H9 (cell line): ENCODE results near the gene CTU1. TPM values are rescaled to one million over a fixed set of nuclear protein-coding genes. Genes with fewer than 3 reads are reported as not detected.

Experiments
- DNase-seq: peaks from one replicate; pipeline ENCODE4 v3.0.0-alpha.2; 2017
- H2AFZ ChIP-seq: one replicate; pipeline ENCODE4 v1.6.1; 2013; ENCODE audit warnings: mild to moderate bottlenecking, low read length, control low read depth, moderate library complexity
- H2AK5ac ChIP-seq: 2 replicates; pipeline ENCODE4 v1.6.1; 2013; ENCODE audit warnings: low read length, control low read depth, mixed read lengths; ENCODE audit not compliant: insufficient read length
- H2BK120ac ChIP-seq: one replicate; pipeline ENCODE4 v1.6.1; 2013; ENCODE audit warnings: low read depth, mild to moderate bottlenecking, low read length, control low read depth, inconsistent platforms; ENCODE audit not compliant: poor library complexity, severe bottlenecking
- H2BK12ac ChIP-seq: 2 replicates; pipeline ENCODE4 v1.6.1; 2013; ENCODE audit warnings: low read length, control low read depth, mixed read lengths, low read depth; ENCODE audit not compliant: insufficient read length
- H2BK15ac ChIP-seq: 2 replicates; pipeline ENCODE4 v1.6.1; 2013; ENCODE audit warnings: low read depth, low read length, control low read depth
- H2BK20ac ChIP-seq: one replicate; pipeline ENCODE4 v1.6.1; 2013; ENCODE audit warnings: low read depth, mild to moderate bottlenecking, low read length, control low read depth, inconsistent platforms; ENCODE audit not compliant: poor library complexity, severe bottlenecking
- H2BK5ac ChIP-seq: 2 replicates; pipeline ENCODE4 v1.6.1; 2013; ENCODE audit warnings: low read length, control low read depth, mixed read lengths; ENCODE audit not compliant: insufficient read length
- H3K14ac ChIP-seq: 2 replicates; pipeline ENCODE4 v1.6.1; 2013; ENCODE audit warnings: low read length, control low read depth; ENCODE audit not compliant: insufficient read depth
- H3K18ac ChIP-seq: 2 replicates; pipeline ENCODE4 v1.6.1; 2013; ENCODE audit warnings: low read depth, mild to moderate bottlenecking, mixed read lengths, low read length, control low read depth; ENCODE audit not compliant: insufficient read length
- H3K23ac ChIP-seq: 2 replicates; pipeline ENCODE4 v1.6.1; 2013; ENCODE audit warnings: low read length, control low read depth, mixed read lengths, low read depth; ENCODE audit not compliant: insufficient read length
- H3K23me2 ChIP-seq: 2 replicates; pipeline ENCODE4 v1.6.1; 2013; ENCODE audit warnings: low read depth, mild to moderate bottlenecking, mixed read lengths, low read length, control low read depth; ENCODE audit not compliant: insufficient read length, poor library complexity, severe bottlenecking
- H3K27ac ChIP-seq: 2 replicates; pipeline ENCODE4 v1.5.1; 2013; ENCODE audit warnings: low read length, control low read depth, mixed read lengths, low read depth; ENCODE audit not compliant: insufficient read length
- H3K27me3 ChIP-seq: 2 replicates; pipeline ENCODE4 v1.6.1; 2013; ENCODE audit warnings: low read length, control low read depth, inconsistent platforms; ENCODE audit not compliant: insufficient read depth
- H3K4ac ChIP-seq: 2 replicates; pipeline ENCODE4 v1.6.1; 2013; ENCODE audit warnings: low read depth, mild to moderate bottlenecking, control low read depth, inconsistent platforms, low read length, moderate library complexity
- H3K4me1 ChIP-seq: 2 replicates; pipeline ENCODE4 v1.6.1; 2013; ENCODE audit warnings: low read length, control low read depth, inconsistent platforms; ENCODE audit not compliant: insufficient read depth
- H3K4me2 ChIP-seq: 2 replicates; pipeline ENCODE4 v1.6.1; 2013; ENCODE audit warnings: low read length, control low read depth, mixed read lengths; ENCODE audit not compliant: insufficient read length, insufficient read depth
- H3K56ac ChIP-seq: 2 replicates; pipeline ENCODE4 v1.6.1; 2013; ENCODE audit warnings: low read depth, mild to moderate bottlenecking, mixed read lengths, low read length, control low read depth; ENCODE audit not compliant: insufficient read length
- H3K79me1 ChIP-seq: 2 replicates; pipeline ENCODE4 v1.6.1; 2013; ENCODE audit warnings: low read depth, mild to moderate bottlenecking, moderate library complexity, low read length, control low read depth, inconsistent platforms; ENCODE audit not compliant: insufficient read depth, poor library complexity, severe bottlenecking
- H3K79me2 ChIP-seq: 2 replicates; pipeline ENCODE4 v1.6.1; 2013; ENCODE audit warnings: low read length, control low read depth, inconsistent platforms; ENCODE audit not compliant: insufficient read depth
- H3K9ac ChIP-seq: 2 replicates; pipeline ENCODE4 v1.6.1; 2013; ENCODE audit warnings: low read length, control low read depth, mixed read lengths; ENCODE audit not compliant: insufficient read length; ENCODE audit errors: extremely low read depth
- H3K9me3 ChIP-seq: one replicate; pipeline ENCODE4 v1.6.1; 2013; ENCODE audit warnings: low read depth, low read length, inconsistent platforms; ENCODE audit not compliant: control insufficient read depth
- H3T11ph ChIP-seq: one replicate; pipeline ENCODE4 v1.6.1; 2013; ENCODE audit warnings: mild to moderate bottlenecking, low read length, control low read depth, inconsistent platforms
- H4K20me1 ChIP-seq: one replicate; pipeline ENCODE4 v1.6.1; 2013; ENCODE audit not compliant: control insufficient read depth, insufficient read length, insufficient read depth
- H4K5ac ChIP-seq: 2 replicates; pipeline ENCODE4 v1.6.1; 2013; ENCODE audit warnings: low read depth, mild to moderate bottlenecking, mixed read lengths, low read length, control low read depth; ENCODE audit not compliant: insufficient read length
- H4K8ac ChIP-seq: replicated peaks from 2 replicates; pipeline ENCODE4 v1.6.1; 2013; ENCODE audit warnings: low read length, control low read depth, mixed read lengths, low read depth; ENCODE audit not compliant: insufficient read length
- H4K91ac ChIP-seq: 2 replicates; pipeline ENCODE4 v1.6.1; 2013; ENCODE audit warnings: low read depth, mild to moderate bottlenecking, moderate library complexity, mixed read lengths, low read length, control low read depth; ENCODE audit not compliant: insufficient read length
- H3K27ac Mint-ChIP-seq, 3 experiments: 2 replicates in 2 of 3; 3 replicates in 1 of 3; pipeline ENCODE4 v1.8.0; 2020 to 2021; ENCODE audit warnings: mixed read lengths in 3 of 3, mild to moderate bottlenecking in 1 of 3, moderate library complexity in 1 of 3
- H3K27me3 Mint-ChIP-seq: 2 replicates; pipeline ENCODE4 v1.8.0; 2021; ENCODE audit warnings: low read depth, mild to moderate bottlenecking, moderate library complexity, mixed read lengths
- H3K36me3 Mint-ChIP-seq, 3 experiments: 2 replicates in 2 of 3; 3 replicates in 1 of 3; pipeline ENCODE4 v1.8.0; 2020 to 2021; ENCODE audit warnings: low read depth in 3 of 3, mixed read lengths in 3 of 3; ENCODE audit not compliant: insufficient read depth in 1 of 3
- H3K4me1 Mint-ChIP-seq, 2 experiments: 2 replicates each; pipeline ENCODE4 v1.8.0; 2020; ENCODE audit warnings: mixed read lengths in 2 of 2
- H3K4me3 Mint-ChIP-seq, 2 experiments: 2 replicates in 1 of 2; 3 replicates in 1 of 2; pipeline ENCODE4 v1.8.0; 2020 to 2021; ENCODE audit warnings: mild to moderate bottlenecking in 2 of 2, mixed read lengths in 2 of 2, moderate library complexity in 1 of 2
- H3K9me3 Mint-ChIP-seq, 2 experiments: 2 replicates in 1 of 2; 3 replicates in 1 of 2; pipeline ENCODE4 v1.8.0; 2020; ENCODE audit warnings: mild to moderate bottlenecking in 2 of 2, mixed read lengths in 2 of 2, moderate library complexity in 1 of 2
- CTCF ChIP-seq: fragments of 200-600 bp; sonication (generic); conservative IDR thresholded peaks from 3 replicates; pipeline ENCODE4 v1.8.0; 2021; ENCODE audit warnings: antibody characterized with exemption, mild to moderate bottlenecking
- WGBS: extraction: QIAGEN DNeasy Blood & Tissue Kit; methylation state at CpG from one replicate; pipeline ENCODE4 v1.1.7; 2013; ENCODE audit warnings: missing lambda C conversion rate, low lambda C conversion rate, mixed read lengths; ENCODE audit not compliant: insufficient read length; ENCODE audit errors: extremely low coverage; 5-methylcytosine and 5-hydroxymethylcytosine counted together
- total RNA-seq: library from RNA; stranded (reverse); gene quantifications from 2 replicates; pipeline ENCODE4 v1.2.1, GENCODE V29; 2021

CTU1 gene
- total RNA-seq, 1 experiment from 2014 or later: 8.8 TPM

GRCh38 chr19:51157265-51157664 is 49.1 kb upstream of the CTU1 start:
- H3K14ac ChIP-seq: no peak overlapping the region
- no peaks in the 10 kb centered on the region for H3K27me3 ChIP-seq
- no peak overlapping the region for H2BK5ac ChIP-seq
- Mint-ChIP-seq H3K36me3 (no peaks in the 10 kb centered on the region), H3K27ac (no peak overlapping the region), H3K9me3 (no peaks in the 10 kb centered on the region; a peak in 1 of 5 replicates), H3K4me1 (no peaks in the 10 kb centered on the region), H3K27me3 (peaks cover 11% of the 10 kb centered on the region), H3K4me3 (no peak overlapping the region)
- no peaks in the 10 kb centered on the region for H3K79me1 ChIP-seq
- no peak overlapping the region for H2BK20ac ChIP-seq
- no peak overlapping the region for H3K4me2 ChIP-seq
- no peaks in the 10 kb centered on the region for H3K79me2 ChIP-seq
- H3K4me1 ChIP-seq: no peaks in the 10 kb centered on the region
- no peaks in the 10 kb centered on the region for H3K23me2 ChIP-seq
- H2BK15ac ChIP-seq: no peak overlapping the region
- no peak overlapping the region for H4K5ac ChIP-seq
- no peak overlapping the region for H2BK12ac ChIP-seq
- no peak overlapping the region for H3K23ac ChIP-seq
- H4K20me1 ChIP-seq: no peaks in the 10 kb centered on the region
- no peak for DNase-seq
- H3K4ac ChIP-seq: no peak overlapping the region
- no peak overlapping the region for H3K18ac ChIP-seq
- H2AFZ ChIP-seq: no peak overlapping the region
- H3K56ac ChIP-seq: no peak overlapping the region
- no peak overlapping the region for H2AK5ac ChIP-seq
- no peak overlapping the region for H2BK120ac ChIP-seq
- H4K8ac ChIP-seq: no peak overlapping the region
- H3T11ph ChIP-seq: no peak overlapping the region
- H3K27ac ChIP-seq: no peak overlapping the region
- H3K9ac ChIP-seq: no peak overlapping the region
- TF ChIP-seq CTCF: no peak
- WGBS: no CpG with 5 or more reads among the region's 2 CpGs
- no peaks in the 10 kb centered on the region for H3K9me3 ChIP-seq
- H4K91ac ChIP-seq: no peak overlapping the region
